GM18511 (cell line): ENCODE results near the gene MDK.

Experiments
- ATAC-seq: cut with Tn5 transposase; IDR thresholded peaks from one replicate; pipeline ENCODE4 v1.9.1; 2021; ENCODE audit warnings: mild to moderate bottlenecking, moderate library complexity; ENCODE audit not compliant: unreplicated experiment

Gene MDK

DNA sequence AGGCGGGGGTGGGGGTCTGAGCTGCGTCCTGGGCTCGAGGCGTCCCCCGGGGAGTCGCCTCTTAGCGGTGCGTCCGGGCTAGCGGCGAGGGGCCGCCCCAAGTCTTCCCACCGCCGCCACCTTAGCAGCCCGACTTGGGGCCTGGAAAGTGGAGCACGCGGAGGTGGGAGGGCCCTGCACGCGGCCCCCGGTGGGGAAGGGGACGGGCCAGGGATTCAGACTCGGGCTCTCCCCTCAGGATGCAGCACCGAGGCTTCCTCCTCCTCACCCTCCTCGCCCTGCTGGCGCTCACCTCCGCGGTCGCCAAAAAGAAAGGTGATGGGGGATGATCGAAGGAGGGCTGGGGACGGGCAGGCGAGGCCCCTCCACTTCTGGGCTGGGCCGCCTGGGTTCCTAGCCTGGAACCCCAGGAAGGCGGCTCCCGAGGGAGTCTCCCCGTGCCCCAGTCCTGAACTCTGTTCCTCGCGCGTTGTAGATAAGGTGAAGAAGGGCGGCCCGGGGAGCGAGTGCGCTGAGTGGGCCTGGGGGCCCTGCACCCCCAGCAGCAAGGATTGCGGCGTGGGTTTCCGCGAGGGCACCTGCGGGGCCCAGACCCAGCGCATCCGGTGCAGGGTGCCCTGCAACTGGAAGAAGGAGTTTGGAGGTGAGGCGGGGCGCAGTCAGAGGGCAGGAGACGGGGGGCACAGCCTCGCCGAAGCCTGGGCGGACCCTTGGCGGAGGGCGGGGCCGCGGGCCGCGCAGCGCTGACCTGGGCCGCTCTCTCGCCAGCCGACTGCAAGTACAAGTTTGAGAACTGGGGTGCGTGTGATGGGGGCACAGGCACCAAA is 563 bp downstream of the MDK start:
- peak; percentile 16 for ATAC-seq

GRCh38 chr11:46382646-46383403 is 1.4 kb downstream of the MDK start:
- ATAC-seq, result no peak

DNA sequence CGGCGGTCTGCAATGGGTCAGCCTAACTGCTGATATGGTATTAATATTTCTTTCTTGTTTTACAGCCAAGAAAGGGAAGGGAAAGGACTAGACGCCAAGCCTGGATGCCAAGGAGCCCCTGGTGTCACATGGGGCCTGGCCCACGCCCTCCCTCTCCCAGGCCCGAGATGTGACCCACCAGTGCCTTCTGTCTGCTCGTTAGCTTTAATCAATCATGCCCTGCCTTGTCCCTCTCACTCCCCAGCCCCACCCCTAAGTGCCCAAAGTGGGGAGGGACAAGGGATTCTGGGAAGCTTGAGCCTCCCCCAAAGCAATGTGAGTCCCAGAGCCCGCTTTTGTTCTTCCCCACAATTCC is 1.9 kb downstream of the MDK start:
- no peak for ATAC-seq

- no peak for ATAC-seq
Observed at GRCh38 chr11:46383974-46384701, 2.7 kb downstream of the MDK start.

DNA sequence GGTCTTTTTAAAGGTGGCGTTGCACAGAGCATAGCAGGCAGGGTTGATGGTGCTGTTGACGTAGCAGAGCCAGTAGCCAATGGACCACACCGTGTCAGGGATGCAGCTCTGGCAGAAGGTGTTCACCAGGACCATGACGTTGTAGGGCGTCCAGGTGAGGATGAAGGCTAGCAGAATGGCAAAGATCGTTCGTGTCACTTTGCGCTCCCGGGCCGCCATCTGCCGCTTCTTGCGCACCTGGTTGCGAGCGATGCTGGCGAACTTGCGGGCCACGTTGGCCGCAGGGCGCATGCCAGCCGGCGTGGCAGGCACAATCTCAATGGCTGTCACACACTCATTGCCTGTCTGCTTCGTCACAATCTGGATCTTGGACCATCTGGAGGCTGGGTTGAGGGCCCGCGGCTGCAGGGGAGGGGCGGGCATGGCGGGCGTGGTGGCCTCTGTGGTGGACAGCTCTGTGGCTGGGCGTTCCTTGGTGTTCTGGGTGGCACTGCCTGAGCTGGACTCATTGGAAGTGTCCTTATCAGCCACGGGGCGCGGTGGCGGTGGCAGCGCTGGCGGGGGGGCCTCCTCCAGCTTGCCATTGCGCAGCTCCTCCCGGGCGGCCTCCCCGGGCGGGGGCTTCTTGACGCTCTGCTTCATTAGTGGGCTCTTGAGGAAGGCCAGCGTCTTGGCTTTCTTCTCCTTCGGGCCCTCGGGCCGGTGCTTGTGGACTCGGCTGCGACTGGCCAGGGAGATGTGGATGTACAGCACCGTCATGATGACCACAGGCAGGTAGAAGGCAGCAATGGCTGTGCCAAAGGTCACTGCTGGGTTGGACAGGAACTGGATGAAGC is 3.9 kb downstream of the MDK start:
- ATAC-seq, result no peak

DNA sequence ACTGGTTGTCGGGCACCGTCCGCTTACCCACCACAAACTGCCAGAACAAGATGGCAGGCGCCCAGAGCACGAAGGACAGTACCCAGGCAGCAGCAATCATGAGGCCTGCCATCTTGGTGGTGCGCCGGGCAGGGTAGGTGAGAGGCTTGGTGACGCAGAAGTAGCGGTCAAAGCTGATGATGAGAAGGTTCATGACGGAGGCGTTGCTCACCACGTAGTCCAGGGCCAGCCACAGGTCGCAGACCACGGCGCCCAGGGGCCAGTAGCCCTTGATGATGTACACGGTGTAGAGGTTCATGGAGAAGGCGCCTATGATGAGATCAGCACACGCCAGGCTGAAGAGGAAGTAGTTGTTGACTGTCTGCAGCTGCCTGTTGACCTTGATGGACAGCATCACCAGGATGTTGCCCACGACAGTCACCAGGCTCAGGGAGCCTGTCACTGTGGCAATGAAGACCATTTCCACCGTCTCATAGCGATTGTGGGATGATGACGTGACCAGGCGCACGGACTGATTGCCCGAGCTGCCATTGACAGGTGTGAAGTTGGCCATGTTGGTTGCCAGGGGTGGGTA is 4.6 kb downstream of the MDK start:
- ATAC-seq, result no peak

DNA sequence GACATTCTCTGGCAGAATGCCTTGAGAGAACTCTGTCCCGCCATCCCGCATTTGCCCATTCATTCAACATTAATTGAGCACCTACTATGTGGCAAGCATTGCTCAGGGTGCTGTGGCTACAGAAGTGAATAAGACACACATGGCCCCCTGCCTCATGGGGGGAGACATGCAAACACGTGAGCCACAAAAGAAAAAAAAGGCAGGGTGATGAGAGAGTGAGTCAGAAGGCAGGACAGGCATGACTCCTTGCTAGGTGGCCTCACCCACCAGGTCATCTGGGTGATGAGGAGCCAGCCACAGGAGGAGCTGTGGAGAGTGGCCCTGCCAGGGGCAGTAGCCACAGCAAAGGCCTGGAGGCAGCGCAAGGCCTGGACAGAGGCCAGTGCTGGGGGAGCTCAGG is 5.2 kb downstream of the MDK start:
- no peak for ATAC-seq

GRCh38 chr11:46387456-46387855 is 6.0 kb downstream of the MDK start:
- ATAC-seq, result no peak

GRCh38 chr11:46387919-46388618 is 6.6 kb downstream of the MDK start:
- ATAC-seq, result no peak

DNA sequence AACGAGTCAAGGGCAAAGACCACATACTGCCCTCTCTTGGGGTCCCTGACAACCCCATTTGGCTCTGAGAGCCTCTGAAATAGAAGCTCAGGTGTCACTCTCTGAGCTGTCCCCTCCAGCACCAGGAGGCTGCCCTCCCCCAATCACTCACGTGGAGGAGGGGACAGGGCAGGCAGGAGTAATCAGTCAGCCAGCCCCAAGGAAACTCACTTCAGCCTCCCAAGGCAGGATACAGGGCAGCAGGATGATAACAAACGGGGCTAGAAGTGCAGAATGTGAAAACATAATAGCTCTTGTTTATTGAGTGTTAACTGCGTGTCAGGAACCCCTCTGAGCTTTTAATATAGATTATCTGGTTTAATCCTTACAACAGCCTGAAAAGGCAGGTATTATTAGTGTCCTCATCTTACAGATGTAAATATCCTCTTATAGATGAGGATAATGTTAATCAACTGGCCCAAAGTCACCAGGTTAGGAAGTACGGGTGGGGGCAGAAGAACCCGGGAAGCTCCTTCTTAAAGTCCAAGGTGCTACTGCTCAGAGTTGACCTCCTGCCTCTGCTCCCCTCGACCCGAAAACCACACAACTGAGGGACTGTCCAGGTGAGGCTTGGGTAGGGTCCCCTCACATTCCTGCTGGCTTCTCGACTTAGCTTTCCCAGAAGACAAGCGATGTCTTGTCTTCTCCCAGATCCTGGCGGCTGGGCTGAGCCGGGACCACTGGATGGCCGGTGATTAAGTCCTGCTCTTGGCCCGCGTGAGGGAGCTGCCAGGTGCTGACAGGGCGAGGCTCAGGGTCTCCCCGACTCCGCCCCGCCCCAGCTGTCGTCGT is 7.4 kb downstream of the MDK start:
- no peak for ATAC-seq

DNA sequence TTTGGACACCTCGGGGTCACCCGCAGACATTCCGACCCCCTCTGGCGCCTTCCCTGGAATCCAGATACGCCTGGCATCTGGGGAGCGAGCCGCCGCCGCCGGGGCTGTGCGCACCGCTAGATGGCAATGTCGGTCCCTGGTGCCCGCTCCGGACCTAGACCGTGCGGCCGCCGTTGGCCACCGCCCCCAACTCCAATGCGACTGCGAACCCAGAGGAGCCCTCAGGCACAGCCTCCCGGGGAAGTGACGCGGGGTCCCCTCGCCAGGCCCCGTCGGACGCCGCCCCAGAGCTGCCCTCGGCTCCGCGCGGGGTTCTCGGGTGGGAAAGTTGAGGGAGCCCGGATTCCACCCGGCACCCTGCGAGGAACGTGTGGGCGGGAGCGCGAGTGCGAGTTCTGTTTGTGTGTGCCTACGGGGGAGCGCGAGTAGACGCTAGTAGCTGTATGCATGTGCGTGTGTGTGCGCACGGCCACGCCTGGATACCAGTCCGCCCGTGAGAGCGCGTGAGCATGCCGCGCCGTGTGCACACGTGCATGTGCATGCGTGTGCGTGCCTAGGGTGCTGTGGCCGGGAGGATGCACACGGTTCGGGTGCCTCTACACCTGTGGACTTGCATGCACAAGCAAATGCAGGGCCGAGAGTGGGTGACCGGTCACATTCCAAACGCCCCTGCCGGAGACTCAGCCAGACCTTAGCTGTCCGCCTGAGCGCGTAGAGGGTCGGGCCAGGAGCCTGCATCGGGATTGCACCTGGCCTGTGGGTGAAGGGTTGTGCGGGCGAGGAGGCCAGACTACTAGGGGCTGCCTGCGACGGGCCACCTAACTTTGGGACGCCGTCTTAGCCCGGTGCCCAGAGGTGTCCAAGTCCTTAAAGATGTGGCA is 8.2 kb downstream of the MDK start:
- peak; percentile 61 for ATAC-seq

- no peak for ATAC-seq
Observed at GRCh38 chr11:46390331-46391171, 9.1 kb downstream of the MDK start.

GRCh38 chr11:46391186-46391577 is 9.7 kb downstream of the MDK start:
- ATAC-seq, result no peak

GRCh38 chr11:46391578-46392420 is 10.3 kb downstream of the MDK start, which contains the start of gene CHRM4:
Gene CHRM4 (minus strand): TSS chr11:46391776. CDS start chr11:46386557, 5,219 bp downstream.
- peak; percentile 4 for ATAC-seq

GRCh38 chr11:46392421-46393230 is 11.2 kb downstream of the MDK start:
- peak; percentile 71 for ATAC-seq
